Astrocyte (in vitro differentiated cells and primary cell): ENCODE data around the gene EP400. TPM values are rescaled to one million over a fixed set of nuclear protein-coding genes. Genes with fewer than 3 reads are reported as not detected.

ENCODE experiments used
- DNase-seq: peaks from one replicate; pipeline ENCODE4 v3.0.0-alpha.2; 2010; ENCODE audit warnings: low read depth
- FAIRE-seq: peaks from 2 replicates; lab custom pipeline; 2011; peaks lifted over from hg19 to GRCh38; lab: Jason Lieb, UNC
- H2AFZ ChIP-seq: 2 replicates; pipeline ENCODE4 v1.6.0; 2012; ENCODE audit warnings: low read depth, low read length, inconsistent platforms
- H3K27ac ChIP-seq: 2 replicates; pipeline ENCODE4 v1.5.1; 2011; ENCODE audit warnings: low read depth, low read length, inconsistent platforms
- H3K27me3 ChIP-seq: 2 replicates; pipeline ENCODE4 v1.6.0; 2011; ENCODE audit warnings: low read length, inconsistent platforms; ENCODE audit not compliant: insufficient read depth
- H3K36me3 ChIP-seq: 2 replicates; pipeline ENCODE4 v1.5.1; 2011; ENCODE audit warnings: low read length, inconsistent platforms; ENCODE audit not compliant: insufficient read depth
- H3K4me1 ChIP-seq: 2 replicates; pipeline ENCODE4 v1.5.1; 2011; ENCODE audit warnings: low read length, inconsistent platforms; ENCODE audit not compliant: insufficient read depth
- H3K4me2 ChIP-seq: 2 replicates; pipeline ENCODE4 v1.6.0; 2012; ENCODE audit warnings: low read length, inconsistent platforms
- H3K4me3 ChIP-seq: 2 replicates; pipeline ENCODE4 v1.5.1; 2011; ENCODE audit warnings: low read depth, mild to moderate bottlenecking, low read length, inconsistent platforms; ENCODE audit not compliant: insufficient read depth
- H3K79me2 ChIP-seq: 2 replicates; pipeline ENCODE4 v1.6.0; 2012; ENCODE audit warnings: mild to moderate bottlenecking, low read length, inconsistent platforms; ENCODE audit not compliant: insufficient read depth
- H3K9ac ChIP-seq: 2 replicates; pipeline ENCODE4 v1.6.0; 2012; ENCODE audit warnings: mild to moderate bottlenecking, low read length, inconsistent platforms
- H3K9me3 ChIP-seq: 2 replicates; pipeline ENCODE4 v1.5.1; 2012; ENCODE audit warnings: low read depth, mild to moderate bottlenecking, low read length, inconsistent platforms; ENCODE audit not compliant: insufficient read depth
- H4K20me1 ChIP-seq: 2 replicates; pipeline ENCODE4 v1.6.0; 2012; ENCODE audit warnings: low read length, inconsistent platforms; ENCODE audit not compliant: insufficient read depth
- H3K27ac Mint-ChIP-seq: one replicate; pipeline ENCODE4 v1.8.0; 2021; ENCODE audit warnings: mild to moderate bottlenecking, mixed read lengths; ENCODE audit not compliant: unreplicated experiment
- H3K27me3 Mint-ChIP-seq: one replicate; pipeline ENCODE4 v1.8.0; 2021; ENCODE audit warnings: low read depth, mixed read lengths; ENCODE audit not compliant: unreplicated experiment
- H3K36me3 Mint-ChIP-seq: one replicate; pipeline ENCODE4 v1.8.0; 2021; ENCODE audit warnings: low read depth, mixed read lengths; ENCODE audit not compliant: unreplicated experiment
- H3K4me1 Mint-ChIP-seq: one replicate; pipeline ENCODE4 v1.8.0; 2021; ENCODE audit warnings: low read depth, mixed read lengths; ENCODE audit not compliant: unreplicated experiment
- H3K4me3 Mint-ChIP-seq: one replicate; pipeline ENCODE4 v1.8.0; 2021; ENCODE audit warnings: mild to moderate bottlenecking, moderate library complexity, mixed read lengths; ENCODE audit not compliant: unreplicated experiment
- H3K9me3 Mint-ChIP-seq: one replicate; pipeline ENCODE4 v1.8.0; 2021; ENCODE audit warnings: mild to moderate bottlenecking, mixed read lengths; ENCODE audit not compliant: unreplicated experiment
- CTCF ChIP-seq: IDR thresholded peaks from 2 replicates; pipeline ENCODE4 v1.5.1; 2011; ENCODE audit warnings: low read depth, mild to moderate bottlenecking, inconsistent platforms, low read length, moderate library complexity; ENCODE audit not compliant: insufficient read depth
- EZH2 ChIP-seq: IDR thresholded peaks from 2 replicates; pipeline ENCODE4 v1.6.1; 2012; ENCODE audit warnings: mild to moderate bottlenecking, low read length, inconsistent platforms; ENCODE audit not compliant: insufficient read depth
- total RNA-seq: library from RNA; stranded (reverse); gene quantifications from 2 replicates; pipeline ENCODE4 v1.2.1, GENCODE V29; 2021

The EP400 gene
- total RNA-seq, 1 donor from 2014 or later, result 39.8 TPM

- H3K27ac ChIP-seq, result no peak overlapping the region
- no peaks in the 10 kb centered on the region for H3K4me1 ChIP-seq
- Mint-ChIP-seq H3K27ac (no peak overlapping the region), H3K4me3 (no peak overlapping the region), H3K27me3 (no peaks in the 10 kb centered on the region), H3K9me3 (no peaks in the 10 kb centered on the region), H3K36me3 (peaks cover 11% of the 10 kb centered on the region), H3K4me1 (peaks cover 7% of the 10 kb centered on the region)
- H4K20me1 ChIP-seq, result peaks cover 34% of the 10 kb centered on the region
- no peaks in the 10 kb centered on the region for H3K9me3 ChIP-seq
- H3K4me2 ChIP-seq, result no peak overlapping the region
- no peak for TF ChIP-seq CTCF
- no peak for TF ChIP-seq EZH2
- no peak overlapping the region for H3K9ac ChIP-seq
- DNase-seq (no peak), FAIRE-seq (no peak)
- no peak overlapping the region for H2AFZ ChIP-seq
- H3K36me3 ChIP-seq, result peaks cover 36% of the 10 kb centered on the region
- no peak overlapping the region for H3K4me3 ChIP-seq
- no peaks in the 10 kb centered on the region for H3K27me3 ChIP-seq
- peaks cover 29% of the 10 kb centered on the region for H3K79me2 ChIP-seq
Observed at GRCh38 chr12:131934535-131934934, 15.2 kb upstream of the EP400 start.

- no peaks in the 10 kb centered on the region for H3K27me3 ChIP-seq
- no peak overlapping the region for H2AFZ ChIP-seq
- Mint-ChIP-seq H3K9me3 (no peaks in the 10 kb centered on the region), H3K4me1 (no peaks in the 10 kb centered on the region), H3K36me3 (peaks cover 6% of the 10 kb centered on the region), H3K4me3 (no peak overlapping the region), H3K27ac (no peak overlapping the region), H3K27me3 (no peaks in the 10 kb centered on the region)
- no peak overlapping the region for H3K9ac ChIP-seq
- H3K4me3 ChIP-seq, result no peak overlapping the region
- TF ChIP-seq EZH2 (no peak), CTCF (no peak)
- DNase-seq (no peak), FAIRE-seq (no peak)
- peaks cover 29% of the 10 kb centered on the region for H3K36me3 ChIP-seq
- H3K79me2 ChIP-seq, result peaks cover 10% of the 10 kb centered on the region
- no peak overlapping the region for H3K27ac ChIP-seq
- H3K4me2 ChIP-seq, result no peak overlapping the region
- no peaks in the 10 kb centered on the region for H3K9me3 ChIP-seq
- H4K20me1 ChIP-seq, result peaks cover 15% of the 10 kb centered on the region
- H3K4me1 ChIP-seq, result no peaks in the 10 kb centered on the region
Observed at GRCh38 chr12:131938082-131938481, 11.7 kb upstream of the EP400 start.

- Mint-ChIP-seq H3K27me3 (no peaks in the 10 kb centered on the region), H3K27ac (no peak overlapping the region), H3K4me3 (no peak overlapping the region), H3K36me3 (peaks cover 10% of the 10 kb centered on the region), H3K4me1 (no peaks in the 10 kb centered on the region), H3K9me3 (no peaks in the 10 kb centered on the region)
- Histone ChIP-seq H3K9me3 (no peaks in the 10 kb centered on the region), H3K36me3 (peaks cover 29% of the 10 kb centered on the region), H3K4me2 (no peak overlapping the region), H3K4me3 (no peak overlapping the region), H3K9ac (no peak overlapping the region), H4K20me1 (peaks cover 8% of the 10 kb centered on the region), H2AFZ (no peak overlapping the region), H3K27ac (no peak overlapping the region), H3K79me2 (peaks cover 6% of the 10 kb centered on the region), H3K4me1 (no peaks in the 10 kb centered on the region), H3K27me3 (no peaks in the 10 kb centered on the region)
- FAIRE-seq (no peak), DNase-seq (no peak)
- TF ChIP-seq CTCF (no peak), EZH2 (no peak)
Observed at GRCh38 chr12:131939007-131939406, 10.7 kb upstream of the EP400 start.
